CD4-positive, alpha-beta T cell treated with Interleukin-15 for 4 hours (primary cell): ENCODE measurements around the gene CR1L.
"Not testable (repeated sequence)": the region's sequence is repeated elsewhere in the genome, so short reads cannot be mapped to it uniquely, and the experiment has no call there.

Experiments
- DNase-seq: peaks from one replicate; pipeline ENCODE4 v3.0.0-alpha.2; 2020; ENCODE audit warnings: low spot score

Gene CR1L

GRCh38 chr1:207745839-207746767 is 101.2 kb downstream of the CR1L start:
- no peak for DNase-seq

GRCh38 chr1:207747627-207748492 is 102.9 kb downstream of the CR1L start:
- no peak for DNase-seq

GRCh38 chr1:207748737-207749528 is 104.0 kb downstream of the CR1L start:
- DNase-seq, result peak; percentile 12

- DNase-seq, result no peak
These were observed 105.8 kb downstream of the CR1L start for GRCh38 chr1:207750631-207751305.

DNA sequence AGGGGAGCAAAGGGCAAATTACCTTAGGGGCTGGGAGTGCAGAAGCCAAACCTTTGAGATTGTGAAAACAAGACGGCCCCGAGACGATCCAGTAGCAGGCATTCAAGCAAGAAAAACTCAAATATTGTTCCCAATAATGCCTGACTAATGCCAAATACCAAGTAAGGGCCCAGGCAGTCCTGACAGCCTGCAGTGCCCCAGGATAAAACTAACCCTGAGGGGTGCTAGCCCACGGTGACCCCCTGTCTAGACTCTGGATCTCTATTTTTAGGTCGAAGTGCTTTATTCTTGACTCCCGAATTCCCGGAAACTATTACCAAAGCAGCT is 106.5 kb downstream of the CR1L start:
- DNase-seq, result not testable (repeated sequence)

GRCh38 chr1:207751790-207752455 is 107.0 kb downstream of the CR1L start, which contains the start of gene CD46:
TSS of gene CD46 (plus strand) at chr1:207752054. CDS start at chr1:207752213, 159 bp downstream.
- DNase-seq, result peak; percentile 92

DNA sequence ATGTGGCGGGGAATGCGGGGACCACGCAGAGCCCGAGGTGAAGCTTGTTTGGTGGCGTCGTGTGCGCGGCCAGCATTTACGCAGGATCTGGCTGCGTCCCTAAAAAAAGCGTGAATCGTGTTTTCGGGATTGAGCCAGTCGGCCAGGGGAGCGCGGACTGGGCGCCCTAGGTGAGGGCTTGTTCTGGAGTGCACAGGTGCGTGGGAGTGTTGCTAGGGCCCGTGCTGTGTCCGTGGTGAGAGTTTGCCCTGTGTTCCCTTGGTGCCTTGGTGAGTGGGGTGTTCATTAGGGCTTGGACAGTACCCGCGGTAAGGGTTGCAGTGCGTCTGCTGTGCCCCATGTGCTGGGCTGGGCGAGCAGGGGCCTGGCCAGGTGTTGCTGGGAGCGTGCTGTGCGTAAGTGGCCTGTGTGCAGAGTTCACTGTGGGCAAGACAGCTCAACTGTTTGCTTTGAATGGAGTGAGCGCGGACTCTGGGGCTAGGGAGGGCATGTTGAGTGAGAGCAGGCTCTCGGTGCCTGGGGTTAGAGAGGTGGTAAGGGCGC is 107.6 kb downstream of the CR1L start:
- no peak for DNase-seq

DNA sequence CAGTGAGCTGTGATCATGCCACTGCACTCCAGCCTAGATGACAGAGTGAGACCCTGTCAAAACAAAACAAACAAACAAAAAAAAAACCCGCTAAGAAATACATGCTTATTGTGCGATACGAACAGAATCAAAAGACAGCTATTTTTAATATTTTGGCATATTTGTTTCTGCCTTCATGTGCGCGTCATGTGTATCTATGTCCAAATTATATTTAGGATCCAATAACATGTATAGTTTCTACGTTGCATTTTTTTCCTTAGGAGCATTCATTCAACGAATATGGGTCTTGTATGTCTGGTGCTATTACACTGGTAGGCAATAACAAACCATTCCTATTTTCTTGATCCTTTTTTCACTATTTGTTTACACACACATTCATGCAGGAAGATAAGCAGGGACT is 108.7 kb downstream of the CR1L start:
- DNase-seq, result no peak

DNA sequence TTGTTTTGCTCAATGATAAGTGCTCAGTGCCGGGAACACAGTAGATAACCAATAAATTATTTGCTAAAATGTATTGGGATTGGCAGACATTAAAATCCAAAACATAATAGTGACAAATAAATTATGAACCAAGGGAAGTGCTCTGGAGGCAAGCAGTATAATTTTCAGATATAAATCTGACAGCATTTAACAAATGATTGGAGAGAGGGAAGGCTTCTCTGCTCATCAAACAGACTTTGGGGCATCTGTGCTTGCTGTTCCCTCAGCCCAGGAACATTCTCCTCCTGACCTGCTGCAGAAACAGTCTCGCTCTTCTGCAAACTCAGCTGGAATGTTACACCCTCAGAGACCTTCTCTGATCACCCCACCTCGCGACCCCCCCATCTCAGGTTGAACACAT is 109.1 kb downstream of the CR1L start:
- DNase-seq, result no peak

DNA sequence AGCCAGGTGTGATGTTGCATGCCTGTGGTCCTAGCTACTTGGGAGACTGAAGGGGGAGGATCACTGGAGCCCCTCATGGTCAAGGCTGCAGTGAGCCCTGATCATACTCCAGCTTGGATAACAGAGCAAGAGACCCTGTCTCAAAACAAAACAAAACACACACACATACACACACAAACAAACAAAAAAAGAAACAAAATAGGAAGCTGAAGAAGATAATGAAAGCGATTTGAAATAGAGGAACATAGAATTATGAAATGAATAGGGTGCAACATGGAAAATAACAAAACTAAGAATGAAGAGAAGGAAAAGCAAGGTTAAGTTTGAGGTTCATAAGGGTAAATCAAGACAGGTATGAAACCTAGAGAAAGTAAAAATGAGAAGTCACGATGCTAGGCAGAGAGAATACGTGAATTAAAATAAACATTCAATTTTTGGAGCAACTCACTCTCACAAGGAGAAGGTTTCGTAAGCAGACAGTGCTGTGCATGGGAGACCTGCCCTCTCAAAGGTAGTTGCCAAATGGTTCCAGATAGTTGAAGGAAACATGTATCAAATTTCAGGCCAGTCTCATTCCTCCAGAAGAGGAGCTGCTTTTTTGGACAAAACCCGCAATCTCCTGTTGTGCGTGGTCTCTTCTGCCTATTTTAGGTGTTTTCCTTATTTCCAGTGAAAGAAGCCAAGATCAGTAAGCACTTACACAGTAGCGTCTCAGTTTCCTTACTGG is 110.2 kb downstream of the CR1L start:
- no peak for DNase-seq

DNA sequence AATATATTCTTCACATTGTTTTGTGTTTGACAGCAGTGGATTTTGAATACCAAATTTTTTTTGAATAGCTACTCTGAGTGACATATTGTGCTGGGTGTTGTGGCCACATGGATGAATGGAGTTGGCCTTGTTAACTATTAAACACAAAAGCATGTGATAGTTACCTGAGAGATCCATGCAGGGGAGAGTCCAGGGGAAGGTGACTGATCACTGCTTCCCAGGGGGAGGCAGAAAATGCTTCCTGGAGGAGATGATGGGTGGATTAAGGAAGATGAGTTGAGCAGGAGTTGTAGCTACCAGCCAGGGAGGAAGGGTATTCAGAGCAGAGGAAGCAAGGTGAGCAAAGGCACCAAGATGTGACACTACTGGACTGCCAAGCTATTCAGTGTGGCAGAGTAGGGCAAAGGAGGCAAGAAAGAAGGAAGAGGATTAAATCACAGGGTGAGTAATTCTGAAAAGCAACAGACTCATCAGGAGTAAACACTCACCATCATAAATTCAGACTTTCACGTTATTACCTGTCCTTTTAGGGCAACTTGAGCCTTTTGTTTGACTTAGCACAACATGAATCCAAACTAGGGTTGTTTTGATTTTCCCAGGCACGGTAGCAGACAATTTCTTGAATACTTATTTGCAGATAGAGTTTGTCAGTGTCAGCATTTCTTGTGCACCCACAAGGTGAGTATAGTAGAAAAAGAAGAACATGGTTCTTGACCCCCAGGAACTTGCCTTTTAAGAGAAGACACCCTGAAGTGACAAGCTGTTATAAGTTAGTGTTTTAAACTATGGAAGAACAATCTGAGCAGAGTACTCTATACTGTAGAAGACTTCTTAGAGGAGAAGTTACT is 111.1 kb downstream of the CR1L start:
- DNase-seq, result no peak

DNA sequence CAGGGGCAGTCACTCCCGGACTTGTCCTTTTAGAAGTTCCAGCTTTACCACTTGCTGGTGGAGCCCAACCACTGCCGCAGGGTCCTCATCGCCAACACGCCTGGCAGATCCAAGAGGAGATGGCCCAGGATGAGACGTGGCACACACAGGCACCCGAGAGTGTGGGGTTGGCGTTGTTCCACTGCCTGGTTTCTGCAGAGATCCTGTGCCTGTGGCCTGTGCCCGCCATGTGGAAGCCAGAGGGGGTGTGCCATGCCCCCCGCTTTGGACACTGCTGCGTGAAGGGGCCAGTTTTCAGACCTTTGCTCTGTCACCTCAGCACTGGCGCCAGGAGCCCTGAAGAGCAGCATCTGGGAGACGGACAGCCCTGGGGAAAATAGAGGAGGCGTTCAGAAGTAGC is 117.7 kb downstream of the CR1L start:
- no peak for DNase-seq

- DNase-seq, result no peak
These were observed 118.2 kb downstream of the CR1L start for GRCh38 chr1:207763091-207763490.

GRCh38 chr1:207763972-207764371 is 119.0 kb downstream of the CR1L start:
- DNase-seq, result no peak

GRCh38 chr1:207766569-207766968 is 121.6 kb downstream of the CR1L start:
- no peak for DNase-seq

DNA sequence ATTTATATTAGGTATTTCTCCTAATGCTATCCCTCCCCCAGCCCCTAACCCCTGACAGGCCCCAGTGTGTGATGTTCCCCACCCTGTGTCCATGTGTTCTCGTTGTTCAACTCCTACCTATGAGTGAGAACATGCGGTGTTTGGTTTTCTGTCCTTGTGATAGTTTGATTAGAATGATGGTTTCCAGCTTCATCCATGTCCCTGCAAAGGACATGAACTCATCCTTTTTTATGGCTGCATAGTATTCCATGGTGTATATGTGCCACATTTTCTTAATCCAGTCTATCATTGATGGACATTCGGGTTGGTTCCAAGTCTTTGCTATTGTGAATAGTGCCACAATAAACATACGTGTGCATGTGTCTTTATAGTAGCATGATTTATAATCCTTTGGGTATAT is 125.6 kb downstream of the CR1L start:
- not testable (repeated sequence) for DNase-seq
